GM23338 (cell line): ENCODE data around the gene LDLRAD3.

Source experiments
- CREB1 ChIP-seq: fragments of 250-450 bp; sonication (Bioruptor Pico); IDR thresholded peaks from 2 replicates; pipeline ENCODE4 v1.5.0; 2020; ENCODE audit warnings: low read depth, mild to moderate bottlenecking, moderate library complexity
- EZH2 ChIP-seq: fragments of 200-600 bp; sonication (generic); IDR thresholded peaks from one replicate; pipeline ENCODE4 v1.8.0; 2017; ENCODE audit warnings: antibody characterized with exemption, mild to moderate bottlenecking, low read depth; ENCODE audit not compliant: unreplicated experiment
- EZH2phosphoT487 ChIP-seq: fragments of 200-600 bp; sonication (generic); IDR thresholded peaks from one replicate; pipeline ENCODE4 v1.8.1; 2018; ENCODE audit warnings: antibody characterized with exemption; ENCODE audit not compliant: unreplicated experiment
- JUNB ChIP-seq: IDR thresholded peaks from one replicate; pipeline ENCODE4 v1.6.1; 2016; ENCODE audit warnings: antibody characterized with exemption; ENCODE audit not compliant: unreplicated experiment
- STAT1 ChIP-seq: IDR thresholded peaks from one replicate; pipeline ENCODE4 v1.6.1; 2016; ENCODE audit warnings: antibody characterized with exemption; ENCODE audit not compliant: unreplicated experiment
- TF ChIP-seq, protein P1 (sequence below), 2 experiments: fragments of 200-600 bp in 1 of 2; sonication (generic) in 1 of 2; conservative IDR thresholded peaks; 2 replicates each; pipeline versions ENCODE4 v1.5.1 to v1.6.1; 2016 to 2017; ENCODE audit warnings: antibody characterized with exemption in 2 of 2, low read depth in 2 of 2, mild to moderate bottlenecking in 2 of 2, moderate library complexity in 1 of 2
- TF ChIP-seq, protein P2 (sequence below): IDR thresholded peaks from one replicate; pipeline ENCODE4 v1.6.1; 2018; ENCODE audit warnings: antibody characterized with exemption; ENCODE audit not compliant: unreplicated experiment
- TF ChIP-seq, protein P3 (sequence below): IDR thresholded peaks from 2 replicates; pipeline ENCODE4 v1.6.1; 2016; ENCODE audit warnings: antibody characterized with exemption

DNA sequence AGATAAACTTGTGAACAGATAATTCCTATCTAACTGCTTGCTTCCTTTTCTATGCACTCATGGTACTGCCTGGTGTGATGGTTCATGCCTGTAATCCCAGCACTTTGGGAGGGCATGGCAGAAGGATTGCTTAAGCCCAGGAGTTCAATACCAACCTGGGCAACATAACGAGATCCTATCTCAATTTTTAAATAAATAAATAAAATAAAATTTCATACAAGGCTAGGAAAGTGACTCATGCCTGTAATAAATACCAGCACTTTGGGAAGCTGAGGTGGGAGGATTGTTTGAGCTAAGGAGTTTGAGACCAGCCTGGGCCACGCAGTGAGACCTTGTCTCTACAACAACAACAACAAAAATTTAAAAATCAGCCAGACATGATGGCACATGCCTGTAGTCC is 178.8 kb downstream of the LDLRAD3 start:
- TF ChIP-seq, protein P1, sequence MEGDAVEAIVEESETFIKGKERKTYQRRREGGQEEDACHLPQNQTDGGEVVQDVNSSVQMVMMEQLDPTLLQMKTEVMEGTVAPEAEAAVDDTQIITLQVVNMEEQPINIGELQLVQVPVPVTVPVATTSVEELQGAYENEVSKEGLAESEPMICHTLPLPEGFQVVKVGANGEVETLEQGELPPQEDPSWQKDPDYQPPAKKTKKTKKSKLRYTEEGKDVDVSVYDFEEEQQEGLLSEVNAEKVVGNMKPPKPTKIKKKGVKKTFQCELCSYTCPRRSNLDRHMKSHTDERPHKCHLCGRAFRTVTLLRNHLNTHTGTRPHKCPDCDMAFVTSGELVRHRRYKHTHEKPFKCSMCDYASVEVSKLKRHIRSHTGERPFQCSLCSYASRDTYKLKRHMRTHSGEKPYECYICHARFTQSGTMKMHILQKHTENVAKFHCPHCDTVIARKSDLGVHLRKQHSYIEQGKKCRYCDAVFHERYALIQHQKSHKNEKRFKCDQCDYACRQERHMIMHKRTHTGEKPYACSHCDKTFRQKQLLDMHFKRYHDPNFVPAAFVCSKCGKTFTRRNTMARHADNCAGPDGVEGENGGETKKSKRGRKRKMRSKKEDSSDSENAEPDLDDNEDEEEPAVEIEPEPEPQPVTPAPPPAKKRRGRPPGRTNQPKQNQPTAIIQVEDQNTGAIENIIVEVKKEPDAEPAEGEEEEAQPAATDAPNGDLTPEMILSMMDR (conservative IDR thresholded peaks at IDR 0.05; ENCODE audit: low read depth in 2 of 2) = no peak
- TF ChIP-seq CREB1 (CRISPR knock-in tag) (no peak), EZH2phosphoT487 (no peak), JUNB (no peak), EZH2 (no peak), STAT1 (no peak)
- TF ChIP-seq, protein P2, sequence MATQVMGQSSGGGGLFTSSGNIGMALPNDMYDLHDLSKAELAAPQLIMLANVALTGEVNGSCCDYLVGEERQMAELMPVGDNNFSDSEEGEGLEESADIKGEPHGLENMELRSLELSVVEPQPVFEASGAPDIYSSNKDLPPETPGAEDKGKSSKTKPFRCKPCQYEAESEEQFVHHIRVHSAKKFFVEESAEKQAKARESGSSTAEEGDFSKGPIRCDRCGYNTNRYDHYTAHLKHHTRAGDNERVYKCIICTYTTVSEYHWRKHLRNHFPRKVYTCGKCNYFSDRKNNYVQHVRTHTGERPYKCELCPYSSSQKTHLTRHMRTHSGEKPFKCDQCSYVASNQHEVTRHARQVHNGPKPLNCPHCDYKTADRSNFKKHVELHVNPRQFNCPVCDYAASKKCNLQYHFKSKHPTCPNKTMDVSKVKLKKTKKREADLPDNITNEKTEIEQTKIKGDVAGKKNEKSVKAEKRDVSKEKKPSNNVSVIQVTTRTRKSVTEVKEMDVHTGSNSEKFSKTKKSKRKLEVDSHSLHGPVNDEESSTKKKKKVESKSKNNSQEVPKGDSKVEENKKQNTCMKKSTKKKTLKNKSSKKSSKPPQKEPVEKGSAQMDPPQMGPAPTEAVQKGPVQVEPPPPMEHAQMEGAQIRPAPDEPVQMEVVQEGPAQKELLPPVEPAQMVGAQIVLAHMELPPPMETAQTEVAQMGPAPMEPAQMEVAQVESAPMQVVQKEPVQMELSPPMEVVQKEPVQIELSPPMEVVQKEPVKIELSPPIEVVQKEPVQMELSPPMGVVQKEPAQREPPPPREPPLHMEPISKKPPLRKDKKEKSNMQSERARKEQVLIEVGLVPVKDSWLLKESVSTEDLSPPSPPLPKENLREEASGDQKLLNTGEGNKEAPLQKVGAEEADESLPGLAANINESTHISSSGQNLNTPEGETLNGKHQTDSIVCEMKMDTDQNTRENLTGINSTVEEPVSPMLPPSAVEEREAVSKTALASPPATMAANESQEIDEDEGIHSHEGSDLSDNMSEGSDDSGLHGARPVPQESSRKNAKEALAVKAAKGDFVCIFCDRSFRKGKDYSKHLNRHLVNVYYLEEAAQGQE = no peak
- TF ChIP-seq, protein P3, sequence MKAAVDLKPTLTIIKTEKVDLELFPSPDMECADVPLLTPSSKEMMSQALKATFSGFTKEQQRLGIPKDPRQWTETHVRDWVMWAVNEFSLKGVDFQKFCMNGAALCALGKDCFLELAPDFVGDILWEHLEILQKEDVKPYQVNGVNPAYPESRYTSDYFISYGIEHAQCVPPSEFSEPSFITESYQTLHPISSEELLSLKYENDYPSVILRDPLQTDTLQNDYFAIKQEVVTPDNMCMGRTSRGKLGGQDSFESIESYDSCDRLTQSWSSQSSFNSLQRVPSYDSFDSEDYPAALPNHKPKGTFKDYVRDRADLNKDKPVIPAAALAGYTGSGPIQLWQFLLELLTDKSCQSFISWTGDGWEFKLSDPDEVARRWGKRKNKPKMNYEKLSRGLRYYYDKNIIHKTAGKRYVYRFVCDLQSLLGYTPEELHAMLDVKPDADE = no peak
